Measurements from ENCODE around the gene KLHDC1. TPM values are rescaled to one million over a fixed set of nuclear protein-coding genes. Genes with fewer than 3 reads are reported as not detected.
"Not testable (repeated sequence)": the region's sequence is repeated elsewhere in the genome, so short reads cannot be mapped to it uniquely, and the experiment has no call there.

The KLHDC1 gene
- total and polyA plus RNA-seq, 7 experiments from 2014 or later, result 2.6 to 18.0 (median 9.6) TPM

DNA sequence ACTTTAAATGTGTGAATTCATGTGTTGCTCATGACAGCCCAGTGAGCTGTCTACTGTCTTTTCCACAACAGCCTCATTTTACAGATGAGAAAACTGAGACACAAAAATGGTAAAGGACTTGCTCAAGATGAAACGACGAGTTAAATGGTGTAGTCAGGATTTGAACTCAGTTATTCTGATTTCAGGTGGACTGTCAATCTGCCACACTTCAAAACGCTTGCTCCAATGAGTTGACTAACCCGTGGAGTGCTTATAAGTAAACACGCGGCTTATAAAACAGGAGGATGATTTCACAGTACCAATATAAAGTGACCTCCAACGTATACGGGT, 4.3 kb upstream of the KLHDC1 start:
- peak overlapping the region; percentile 82 to 93 (median 87) for H3K4me3 Mint-ChIP-seq
- peak overlapping the region; percentile 68 for H3K27ac ChIP-seq (ENCODE audit: low read depth, low read length)
- peaks cover 6 to 11% of the 10 kb centered on the region in 2 donors for H3K4me1 ChIP-seq (ENCODE audit: control insufficient read depth in 2 of 2, insufficient read depth in 2 of 2, low read length in 2 of 2)
- DNase-seq, result no peak
- no peaks in the 10 kb centered on the region for H3K27me3 Mint-ChIP-seq
- no peak for ATAC-seq
- peak overlapping the region in 8 of 9 donors; percentile 71 to 91 (median 87) for H3K27ac Mint-ChIP-seq
- intact Hi-C loops (cut with micrococcal nuclease), result loop anchor here (1.0 to 5.0 kb wide), 7 partner anchors 54 to 624 kb away; partner anchors contain the start of genes DMAC2L (in 2 of the 2), L2HGDH (in 2 of the 2), MGAT2 (in 1 of the 2) and RPL36AL (in 1 of the 2)
- peaks cover 0 to 7% (median 0%) of the 10 kb centered on the region in 3 experiments for H3K36me3 ChIP-seq (ENCODE audit: control insufficient read depth in 2 of 3, insufficient read depth in 3 of 3, low read length in 3 of 3)
- no peaks in the 10 kb centered on the region for H3K9me3 Mint-ChIP-seq
- POLR2A ChIA-PET, result interaction anchor here (0.7 to 3.2 kb wide), 10 partner anchors 11 to 174 kb away, joined by 3 to 25 read pairs (median 6); partner anchors contain the start of genes DNAAF2, KLHDC2, LRR1 and MGAT2
- peaks cover 0 to 4% (median 0%) of the 10 kb centered on the region in 5 donors for H3K36me3 Mint-ChIP-seq
- H3K4me3 ChIP-seq (ENCODE audit: low read length), result peak overlapping the region; percentile 84
- H3K9me3 ChIP-seq (ENCODE audit: control insufficient read depth in 2 of 3, low read length in 3 of 3), result no peaks in the 10 kb centered on the region
- peaks cover 20 to 52% (median 27%) of the 10 kb centered on the region in 7 donors for H3K4me1 Mint-ChIP-seq
- CTCF ChIA-PET, result interaction anchor here (0.7 kb wide), 1 partner anchor 54 kb away, joined by 4 read pairs; the partner anchor contains the start of gene DNAAF2
- H3K27me3 ChIP-seq (ENCODE audit: control insufficient read depth in 2 of 2, insufficient read depth in 2 of 2, low read length in 2 of 2), result no peaks in the 10 kb centered on the region

DNA sequence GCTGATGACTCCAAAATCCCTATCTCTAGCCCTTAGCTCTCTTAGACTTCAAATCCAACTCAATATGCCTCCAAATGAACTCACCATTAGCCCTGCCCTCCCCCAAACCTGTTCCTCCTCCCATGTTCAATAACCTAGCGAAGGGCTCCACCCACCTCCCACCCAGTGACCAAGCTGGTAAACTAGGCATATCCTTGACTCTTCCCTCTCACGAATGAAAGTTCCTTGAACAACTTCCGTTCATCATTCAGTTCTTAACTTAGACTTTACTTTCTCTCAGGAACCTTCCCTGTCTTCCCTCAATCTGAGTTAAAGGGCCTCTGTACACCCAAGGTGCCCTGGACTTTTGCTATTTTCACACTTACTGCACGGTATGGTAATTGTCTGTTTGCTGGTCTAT, 1.9 kb upstream of the KLHDC1 start:
- H3K27me3 Mint-ChIP-seq, result no peaks in the 10 kb centered on the region
- H3K36me3 ChIP-seq (ENCODE audit: control insufficient read depth in 2 of 3, insufficient read depth in 3 of 3, low read length in 3 of 3), result peaks cover 0 to 7% (median 0%) of the 10 kb centered on the region in 3 experiments
- no peaks in the 10 kb centered on the region for H3K9me3 ChIP-seq (ENCODE audit: control insufficient read depth in 2 of 3, low read length in 3 of 3)
- H3K4me1 Mint-ChIP-seq, result peaks cover 20 to 50% (median 43%) of the 10 kb centered on the region in 7 donors
- CTCF ChIA-PET, result interaction anchor here (0.5 to 0.6 kb wide), 2 partner anchors 92 to 618 kb away, joined by 3 read pairs; no protein-coding TSS in a partner anchor
- peaks cover 11 to 19% of the 10 kb centered on the region in 2 donors for H3K4me1 ChIP-seq (ENCODE audit: control insufficient read depth in 2 of 2, insufficient read depth in 2 of 2, low read length in 2 of 2)
- intact Hi-C loops (cut with micrococcal nuclease), result loop anchor here (5.0 to 10.0 kb wide), 2 partner anchors 161 to 544 kb away; partner anchors contain the start of genes NEMF (in 1 of the 2) and SOS2 (in 1 of the 2)
- POLR2A ChIA-PET, result interaction anchor here (0.7 to 7.8 kb wide), 4 partner anchors 50 to 77 kb away, joined by 3 to 64 read pairs (median 4); partner anchors contain the start of gene KLHDC2
- H3K9me3 Mint-ChIP-seq, result no peaks in the 10 kb centered on the region
- peak overlapping the region in 5 of 10 donors; percentile 10 to 82 (median 46) for H3K4me3 Mint-ChIP-seq
- no peak for DNase-seq
- H3K27ac ChIP-seq (ENCODE audit: low read depth, low read length), result no peak overlapping the region
- no peak overlapping the region for H3K4me3 ChIP-seq (ENCODE audit: low read length)
- peak overlapping the region in 4 of 9 donors; percentile 39 to 99 (median 78) for H3K27ac Mint-ChIP-seq
- H3K36me3 Mint-ChIP-seq, result peaks cover 0 to 3% (median 0%) of the 10 kb centered on the region in 5 donors
- no peaks in the 10 kb centered on the region for H3K27me3 ChIP-seq (ENCODE audit: control insufficient read depth in 2 of 2, insufficient read depth in 2 of 2, low read length in 2 of 2)
- no peak for ATAC-seq

DNA sequence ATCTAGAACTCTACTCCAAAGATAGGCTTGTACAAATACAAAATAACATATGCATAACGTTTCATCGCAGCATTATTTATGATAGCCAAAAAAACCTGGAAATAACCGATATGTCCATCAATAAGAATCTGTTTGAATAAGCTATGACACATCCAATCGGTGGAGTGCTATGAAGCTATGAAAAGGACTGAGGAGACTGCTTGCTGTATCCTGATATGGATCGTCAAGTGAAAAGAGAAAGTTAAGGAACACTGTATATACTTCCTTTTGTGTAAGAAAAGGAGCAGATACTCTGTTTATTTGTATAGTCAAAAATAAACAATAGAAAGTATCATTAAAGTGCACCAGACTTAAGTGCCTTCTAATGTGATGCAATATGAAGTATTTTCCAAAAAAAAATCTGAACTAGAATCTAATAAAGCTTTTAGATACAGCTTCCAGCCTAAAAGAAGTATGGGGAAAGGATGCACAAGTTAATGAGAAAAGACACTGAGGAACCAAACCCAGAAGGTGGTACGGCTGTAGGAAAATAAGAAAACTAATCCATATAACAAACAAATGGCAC, 645 bp upstream of the KLHDC1 start:
- H3K4me3 ChIP-seq (ENCODE audit: low read length), result peak overlapping the region; percentile 67
- Mint-ChIP-seq H3K27ac (peak overlapping the region; percentile 65 to 99 (median 94)), H3K4me3 (peak overlapping the region; percentile 81 to 100 (median 89)), H3K27me3 (no peaks in the 10 kb centered on the region), H3K36me3 (peaks cover 0 to 1% (median 0%) of the 10 kb centered on the region in 5 donors), H3K4me1 (peaks cover 20 to 55% (median 46%) of the 10 kb centered on the region in 7 donors), H3K9me3 (no peaks in the 10 kb centered on the region)
- H3K36me3 ChIP-seq (ENCODE audit: control insufficient read depth in 2 of 3, insufficient read depth in 3 of 3, low read length in 3 of 3), result peaks cover 0 to 7% (median 0%) of the 10 kb centered on the region in 3 experiments
- ChIA-PET POLR2A (interaction anchor here (0.6 to 7.8 kb wide), 8 partner anchors 59 to 1962 kb away, joined by 3 to 64 read pairs (median 6); partner anchors contain the start of genes KLHDC2, MGAT2 and RPL36AL), CTCF (interaction anchor here (0.8 to 1.0 kb wide), 3 partner anchors 58 to 222 kb away, joined by 3 to 6 read pairs (median 4); partner anchors contain the start of genes MGAT2 and RPL36AL)
- H3K4me1 ChIP-seq (ENCODE audit: control insufficient read depth in 2 of 2, insufficient read depth in 2 of 2, low read length in 2 of 2), result peaks cover 10 to 19% of the 10 kb centered on the region in 2 donors
- no peak for DNase-seq
- no peaks in the 10 kb centered on the region for H3K27me3 ChIP-seq (ENCODE audit: control insufficient read depth in 2 of 2, insufficient read depth in 2 of 2, low read length in 2 of 2)
- no peak for ATAC-seq
- H3K9me3 ChIP-seq (ENCODE audit: control insufficient read depth in 2 of 3, low read length in 3 of 3), result no peaks in the 10 kb centered on the region
- intact Hi-C loops (cut with micrococcal nuclease), result loop anchor here (1.0 to 10.0 kb wide), 6 partner anchors 17 to 543 kb away; partner anchors contain the start of genes MGAT2 (in 1 of the 2), NEMF (in 1 of the 2), RPL36AL (in 1 of the 2) and RPS29 (in 1 of the 2)
- peak overlapping the region; percentile 80 for H3K27ac ChIP-seq (ENCODE audit: low read depth, low read length)

- peak overlapping the region; percentile 66 to 100 (median 89) for H3K4me3 Mint-ChIP-seq
- POLR2A ChIA-PET, result interaction anchor here (1.0 to 7.8 kb wide), 5 partner anchors 23 to 538 kb away, joined by 3 to 64 read pairs (median 4); partner anchors contain the start of genes KLHDC2, MGAT2, RPL36AL and SOS2
- H3K27ac ChIP-seq (ENCODE audit: low read depth, low read length), result peak overlapping the region; percentile 31
- H3K27me3 ChIP-seq (ENCODE audit: control insufficient read depth in 2 of 2, insufficient read depth in 2 of 2, low read length in 2 of 2); H3K36me3 Mint-ChIP-seq; ATAC-seq; H3K9me3 ChIP-seq (ENCODE audit: control insufficient read depth in 2 of 3, low read length in 3 of 3); H3K36me3 ChIP-seq (ENCODE audit: control insufficient read depth in 2 of 3, insufficient read depth in 3 of 3, low read length in 3 of 3); CTCF ChIA-PET; H3K9me3 Mint-ChIP-seq; DNase-seq; H3K27me3 Mint-ChIP-seq: not testable (repeated sequence)
- intact Hi-C loops (cut with micrococcal nuclease), result loop anchor here (1.0 to 10.0 kb wide), 7 partner anchors 15 to 541 kb away; partner anchors contain the start of genes MGAT2 (in 1 of the 2), NEMF (in 1 of the 2), RPL36AL (in 1 of the 2) and SOS2 (in 1 of the 2)
- H3K4me1 ChIP-seq (ENCODE audit: control insufficient read depth in 2 of 2, insufficient read depth in 2 of 2, low read length in 2 of 2), result peaks cover 5 to 13% of the 10 kb centered on the region in 2 donors
- peak overlapping the region in 8 of 9 donors; percentile 65 to 99 (median 89) for H3K27ac Mint-ChIP-seq
- peaks cover 19 to 47% (median 38%) of the 10 kb centered on the region in 7 donors for H3K4me1 Mint-ChIP-seq
- peak overlapping the region; percentile 67 for H3K4me3 ChIP-seq (ENCODE audit: low read length)
Observed at GRCh38 chr14:49693735-49694124, 810 bp downstream of the KLHDC1 start.

DNA sequence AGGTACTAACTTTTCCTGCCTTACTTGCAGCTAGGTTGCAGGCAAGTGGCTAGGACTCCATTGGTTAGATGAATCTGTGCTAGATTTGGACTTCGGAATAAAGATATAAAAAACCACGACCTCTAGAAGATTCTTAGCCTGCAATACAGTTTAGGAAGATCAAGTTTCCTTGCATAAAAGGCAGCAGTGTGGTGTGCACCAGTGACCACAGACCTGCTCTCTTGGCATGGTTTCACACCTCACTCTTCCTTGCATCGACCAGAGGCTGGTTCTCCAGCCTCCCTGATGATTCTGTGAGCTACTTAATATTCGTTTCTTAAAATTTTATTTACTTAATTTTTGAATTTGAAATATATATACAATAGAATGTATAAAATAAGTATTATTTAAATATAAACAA, 9.8 kb downstream of the KLHDC1 start:
- Mint-ChIP-seq H3K4me1 (peaks cover 6 to 25% (median 16%) of the 10 kb centered on the region in 7 donors), H3K27me3 (no peaks in the 10 kb centered on the region), H3K4me3 (no peak overlapping the region), H3K27ac (no peak overlapping the region), H3K36me3 (peaks cover 5 to 22% (median 10%) of the 10 kb centered on the region in 5 donors), H3K9me3 (peaks cover 0 to 4% (median 0%) of the 10 kb centered on the region in 11 donors)
- Histone ChIP-seq H3K27me3 (ENCODE audit: control insufficient read depth in 2 of 2, insufficient read depth in 2 of 2, low read length in 2 of 2) (no peaks in the 10 kb centered on the region), H3K9me3 (ENCODE audit: control insufficient read depth in 2 of 3, low read length in 3 of 3) (no peaks in the 10 kb centered on the region), H3K4me1 (ENCODE audit: control insufficient read depth in 2 of 2, insufficient read depth in 2 of 2, low read length in 2 of 2) (no peaks in the 10 kb centered on the region), H3K27ac (ENCODE audit: low read depth, low read length) (no peak overlapping the region), H3K36me3 (ENCODE audit: control insufficient read depth in 2 of 3, insufficient read depth in 3 of 3, low read length in 3 of 3) (peaks cover 0 to 5% (median 0%) of the 10 kb centered on the region in 3 experiments), H3K4me3 (ENCODE audit: low read length) (no peak overlapping the region)
- intact Hi-C loops (cut with micrococcal nuclease), result no loop called here
- ChIA-PET CTCF (no interaction called here), POLR2A (interaction anchor here (0.6 kb wide), 1 partner anchor 1031 kb away, joined by 3 read pairs; no protein-coding TSS in a partner anchor)
- DNase-seq (no peak), ATAC-seq (no peak)

DNA sequence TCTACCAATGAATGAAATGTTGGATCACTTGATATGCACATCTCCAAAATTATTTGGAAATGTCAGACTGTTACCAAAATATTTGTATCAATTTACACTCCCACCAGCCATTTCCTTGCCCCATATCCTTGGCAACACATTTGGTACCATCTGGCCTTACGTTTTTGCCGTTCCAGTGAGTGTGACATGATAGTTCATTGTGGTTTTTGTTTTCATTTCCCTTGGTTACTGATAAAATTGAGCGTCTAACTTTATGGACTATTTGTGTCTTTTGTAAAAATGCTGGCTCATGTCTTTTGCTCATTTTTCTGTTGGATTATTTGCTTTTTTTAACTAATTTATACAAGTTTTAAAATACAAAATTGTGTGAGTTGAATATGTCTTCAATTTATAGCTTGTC, 11.0 kb downstream of the KLHDC1 start:
- Mint-ChIP-seq H3K9me3 (peaks cover 0 to 4% (median 0%) of the 10 kb centered on the region in 11 donors), H3K4me1 (peaks cover 6 to 25% (median 16%) of the 10 kb centered on the region in 7 donors), H3K27me3 (no peaks in the 10 kb centered on the region), H3K36me3 (peaks cover 5 to 22% (median 10%) of the 10 kb centered on the region in 5 donors), H3K27ac (peak overlapping the region in 1 of 9 donors; percentile 72), H3K4me3 (no peak overlapping the region)
- H3K9me3 ChIP-seq (ENCODE audit: control insufficient read depth in 2 of 3, low read length in 3 of 3), result no peaks in the 10 kb centered on the region
- CTCF ChIA-PET, result no interaction called here
- DNase-seq (no peak), ATAC-seq (no peak)
- no peaks in the 10 kb centered on the region for H3K27me3 ChIP-seq (ENCODE audit: control insufficient read depth in 2 of 2, insufficient read depth in 2 of 2, low read length in 2 of 2)
- H3K4me3 ChIP-seq (ENCODE audit: low read length), result no peak overlapping the region
- POLR2A ChIA-PET, result interaction anchor here (0.7 kb wide), 1 partner anchor 14 kb away, joined by 3 read pairs; no protein-coding TSS in a partner anchor
- peaks cover 0 to 5% (median 0%) of the 10 kb centered on the region in 3 experiments for H3K36me3 ChIP-seq (ENCODE audit: control insufficient read depth in 2 of 3, insufficient read depth in 3 of 3, low read length in 3 of 3)
- intact Hi-C loops (cut with micrococcal nuclease), result no loop called here
- no peaks in the 10 kb centered on the region for H3K4me1 ChIP-seq (ENCODE audit: control insufficient read depth in 2 of 2, insufficient read depth in 2 of 2, low read length in 2 of 2)
- H3K27ac ChIP-seq (ENCODE audit: low read depth, low read length), result no peak overlapping the region
